Liver (tissue), 9 donors: Measurements from ENCODE around the gene ATM. TPM values are rescaled to one million over a fixed set of nuclear protein-coding genes. Genes with fewer than 3 reads are reported as not detected.

Experiments
- DNase-seq: peaks from one replicate; pipeline ENCODE4 v3.0.0-alpha.2; 2017; ENCODE audit warnings: low spot score
- H3K27ac ChIP-seq, 2 donors: one replicate each; pipeline ENCODE4 v1.7.0; 2013; ENCODE audit warnings: inconsistent platforms in 2 of 2, low read length in 2 of 2, control low read depth in 1 of 2, low read depth in 1 of 2, mild to moderate bottlenecking in 1 of 2
- H3K27me3 ChIP-seq, 4 donors: one replicate each; pipeline versions ENCODE4 v1.6.1 to v1.7.0; 2013; ENCODE audit warnings: low read length in 3 of 4, inconsistent platforms in 1 of 4, mild to moderate bottlenecking in 1 of 4, moderate library complexity in 1 of 4; ENCODE audit not compliant: control insufficient read depth in 4 of 4, insufficient read depth in 4 of 4
- H3K36me3 ChIP-seq, 4 donors: one replicate each; pipeline versions ENCODE4 v1.6.1 to v1.7.0; 2013; ENCODE audit warnings: low read length in 3 of 4, mild to moderate bottlenecking in 3 of 4, low read depth in 1 of 4, moderate library complexity in 1 of 4; ENCODE audit not compliant: control insufficient read depth in 4 of 4, insufficient read depth in 3 of 4
- H3K4me1 ChIP-seq, 4 donors: one replicate each; pipeline versions ENCODE4 v1.6.1 to v1.7.0; 2013; ENCODE audit warnings: low read length in 3 of 4, mild to moderate bottlenecking in 3 of 4, moderate library complexity in 1 of 4; ENCODE audit not compliant: control insufficient read depth in 4 of 4, insufficient read depth in 4 of 4
- H3K4me3 ChIP-seq, 3 donors: one replicate each; pipeline versions ENCODE4 v1.6.1 to v1.7.0; 2013; ENCODE audit warnings: low read length in 3 of 3, control low read depth in 1 of 3, low read depth in 1 of 3, mild to moderate bottlenecking in 1 of 3
- H3K9ac ChIP-seq, 2 donors: one replicate each; pipeline ENCODE4 v1.7.0; 2013; ENCODE audit warnings: low read length in 2 of 2, mild to moderate bottlenecking in 2 of 2, moderate library complexity in 2 of 2, control low read depth in 1 of 2, low read depth in 1 of 2
- H3K9me3 ChIP-seq, 4 donors: one replicate each; pipeline versions ENCODE4 v1.6.1 to v1.7.0; 2013; ENCODE audit warnings: low read length in 3 of 4; ENCODE audit not compliant: control insufficient read depth in 4 of 4
- ATF3 ChIP-seq: IDR thresholded peaks from 2 replicates; pipeline ENCODE4 v1.6.1; 2016; ENCODE audit warnings: antibody characterized with exemption
- CTCF ChIP-seq: fragments of 150-350 bp; IDR thresholded peaks from 2 replicates; pipeline ENCODE4 v1.5.1; 2017; ENCODE audit warnings: improper control_type of control experiment, low read depth, low read length; ENCODE audit not compliant: missing input control
- EGR1 ChIP-seq, 2 donors: IDR thresholded peaks; 2 replicates each; pipeline ENCODE4 v1.6.1; 2016 to 2018; ENCODE audit warnings: antibody characterized with exemption in 2 of 2, low read depth in 2 of 2
- FOXA1 ChIP-seq: IDR thresholded peaks from 2 replicates; pipeline ENCODE4 v1.6.1; 2016; ENCODE audit warnings: antibody characterized with exemption
- FOXA2 ChIP-seq: IDR thresholded peaks from 2 replicates; pipeline ENCODE4 v1.6.1; 2016; ENCODE audit warnings: antibody characterized with exemption
- GABPA ChIP-seq, 2 donors: IDR thresholded peaks in 1 of 2; conservative IDR thresholded peaks in 1 of 2; 2 replicates each; pipeline ENCODE4 v1.6.1; 2016; ENCODE audit warnings: antibody characterized with exemption in 2 of 2, mild to moderate bottlenecking in 1 of 2, moderate library complexity in 1 of 2
- HNF4A ChIP-seq, 2 donors: conservative IDR thresholded peaks; 2 replicates each; pipeline ENCODE4 v1.6.1; 2016; ENCODE audit warnings: antibody characterized with exemption in 2 of 2, mild to moderate bottlenecking in 2 of 2
- HNF4G ChIP-seq: IDR thresholded peaks from 2 replicates; pipeline ENCODE4 v1.6.1; 2016; ENCODE audit warnings: antibody characterized with exemption
- JUND ChIP-seq, 2 donors: IDR thresholded peaks; 2 replicates each; pipeline ENCODE4 v1.6.1; 2016; ENCODE audit warnings: antibody characterized with exemption in 2 of 2
- MAX ChIP-seq: IDR thresholded peaks from 2 replicates; pipeline ENCODE4 v1.6.1; 2016; ENCODE audit warnings: antibody characterized with exemption
- NR2F2 ChIP-seq: IDR thresholded peaks from 2 replicates; pipeline ENCODE4 v1.6.1; 2016; ENCODE audit warnings: antibody characterized with exemption
- RAD21 ChIP-seq, 2 donors: IDR thresholded peaks; 2 replicates each; pipeline ENCODE4 v1.6.1; 2016; ENCODE audit warnings: antibody characterized with exemption in 2 of 2, mild to moderate bottlenecking in 2 of 2
- REST ChIP-seq: IDR thresholded peaks from 2 replicates; pipeline ENCODE4 v1.6.1; 2016; ENCODE audit warnings: antibody characterized with exemption, mild to moderate bottlenecking
- RXRA ChIP-seq, 2 donors: IDR thresholded peaks; 2 replicates each; pipeline ENCODE4 v1.6.1; 2017 to 2018; ENCODE audit warnings: antibody characterized with exemption in 2 of 2, mild to moderate bottlenecking in 1 of 2
- SP1 ChIP-seq: IDR thresholded peaks from 2 replicates; pipeline ENCODE4 v1.6.1; 2018; ENCODE audit warnings: antibody characterized with exemption, mild to moderate bottlenecking
- TAF1 ChIP-seq: conservative IDR thresholded peaks from 2 replicates; pipeline ENCODE4 v1.6.1; 2016; ENCODE audit warnings: antibody characterized with exemption, mild to moderate bottlenecking
- YY1 ChIP-seq: IDR thresholded peaks from 2 replicates; pipeline ENCODE4 v1.6.1; 2016; ENCODE audit warnings: antibody characterized with exemption, mild to moderate bottlenecking
- ZBTB33 ChIP-seq: IDR thresholded peaks from 2 replicates; pipeline ENCODE4 v1.6.1; 2016; ENCODE audit warnings: antibody characterized with exemption
- WGBS: extraction: QIAGEN DNeasy Blood & Tissue Kit; methylation state at CpG from one replicate; pipeline ENCODE4 v1.1.7; 2013; 5-methylcytosine and 5-hydroxymethylcytosine counted together
- polyA plus RNA-seq, 2 donors: library from polyadenylated mRNA; stranded (reverse) in 1 of 2; unstranded in 1 of 2; fragments of 200-250 nt in 1 of 2; fragments of >200 nt in 1 of 2; fragmentation: Nextera tagmentation in 1 of 2; extraction: Ambion mirVana in 1 of 2; gene quantifications; one replicate each; pipeline versions ENCODE4 v1.2.1 to v1.2.3, GENCODE V29; 2013 to 2015
- total RNA-seq, 2 donors: library from RNA; depleted of rRNA; stranded (reverse); fragments of >200 nt; gene quantifications; one replicate each; pipeline ENCODE4 v1.2.3, GENCODE V29; 2014
- donor health status: healthy.
- donor health status: healthy.
- donor health status: healthy.
- donor health status: healthy.
- donor health status: healthy.

The ATM gene
- total and polyA plus RNA-seq, 4 donors: 9.9 to 65.7 (median 20.9) TPM

GRCh38 chr11:108246308-108246707 lies 23.4 kb downstream of the ATM start:
- H3K27me3 ChIP-seq: no peaks in the 10 kb centered on the region
- 81% methylated on average over 3 of the region's 3 CpGs for WGBS
- no peak overlapping the region for H3K27ac ChIP-seq
- DNase-seq: no peak
- H3K9ac ChIP-seq: no peak overlapping the region
- H3K4me3 ChIP-seq: no peak overlapping the region
- H3K36me3 ChIP-seq: peaks cover 2 to 26% (median 15%) of the 10 kb centered on the region in 4 donors
- no peak for TF ChIP-seq JUND (IDR thresholded peaks at IDR 0.05)
- no peak for TF ChIP-seq MAX
- TF ChIP-seq CTCF: no peak
- TF ChIP-seq GABPA (IDR thresholded peaks at IDR 0.05 in 1 of 2, conservative IDR thresholded peaks at IDR 0.05 in 1 of 2): no peak
- TF ChIP-seq REST: no peak
- no peak for TF ChIP-seq HNF4A (conservative IDR thresholded peaks at IDR 0.05)
- no peak for TF ChIP-seq ATF3
- no peak for TF ChIP-seq SP1
- no peaks in the 10 kb centered on the region for H3K4me1 ChIP-seq
- no peaks in the 10 kb centered on the region for H3K9me3 ChIP-seq

GRCh38 chr11:108246885-108247284 lies 24.0 kb downstream of the ATM start:
- no peak overlapping the region for H3K9ac ChIP-seq
- H3K27me3 ChIP-seq: no peaks in the 10 kb centered on the region
- no peaks in the 10 kb centered on the region for H3K9me3 ChIP-seq
- no peaks in the 10 kb centered on the region for H3K4me1 ChIP-seq
- H3K27ac ChIP-seq: no peak overlapping the region
- DNase-seq: no peak
- peaks cover 2 to 28% (median 17%) of the 10 kb centered on the region in 4 donors for H3K36me3 ChIP-seq
- WGBS: 76% methylated on average over 2 of the region's 2 CpGs
- H3K4me3 ChIP-seq: no peak overlapping the region
- no peak for TF ChIP-seq EGR1 (IDR thresholded peaks at IDR 0.05; ENCODE audit: low read depth in 2 of 2)
- no peak for TF ChIP-seq HNF4A (conservative IDR thresholded peaks at IDR 0.05)
- TF ChIP-seq RAD21 (IDR thresholded peaks at IDR 0.05): no peak
- no peak for TF ChIP-seq RXRA (IDR thresholded peaks at IDR 0.05)
- no peak for TF ChIP-seq MAX
- TF ChIP-seq NR2F2: no peak
- TF ChIP-seq YY1: no peak
- TF ChIP-seq GABPA (IDR thresholded peaks at IDR 0.05 in 1 of 2, conservative IDR thresholded peaks at IDR 0.05 in 1 of 2): no peak
- TF ChIP-seq HNF4G: no peak
- TF ChIP-seq FOXA2: no peak
- no peak for TF ChIP-seq FOXA1
- TF ChIP-seq TAF1: no peak
- TF ChIP-seq SP1: no peak
- no peak for TF ChIP-seq JUND (IDR thresholded peaks at IDR 0.05)
- TF ChIP-seq ATF3: no peak
- TF ChIP-seq ZBTB33: no peak
- TF ChIP-seq REST: no peak
